AG04449 (cell line): Measurements from ENCODE around the gene GSAP.
"Not testable (repeated sequence)": the region's sequence is repeated elsewhere in the genome, so short reads cannot be mapped to it uniquely, and the experiment has no call there.

Experiments
- CTCF ChIA-PET: fragments of 350-600 bp; formaldehyde crosslinking; extraction: SDS; loops from one replicate; lab custom pipeline; 2021; ENCODE audit warnings: antibody characterized with exemption; lab: Yijun Ruan, JAX
- POLR2A ChIA-PET: fragments of 400-600, 350-600 bp; formaldehyde crosslinking; extraction: SDS; loops from one replicate; lab custom pipeline; 2020; ENCODE audit warnings: antibody characterized with exemption, inconsistent platforms; lab: Yijun Ruan, JAX
- DNase-seq: peaks from one replicate; pipeline ENCODE4 v3.0.0-alpha.2; 2010; ENCODE audit warnings: low read depth, low spot score
- H3K4me3 ChIP-seq: 2 replicates; pipeline ENCODE4 v1.5.1; 2011; ENCODE audit warnings: low read depth, mild to moderate bottlenecking, control low read depth, low read length
- TF ChIP-seq, protein P1 (sequence below): IDR thresholded peaks from one replicate; pipeline ENCODE4 v1.5.1; 2011; ENCODE audit warnings: mild to moderate bottlenecking, moderate library complexity, low read length, control low read depth, inconsistent platforms; ENCODE audit not compliant: insufficient read depth; ENCODE audit errors: missing control alignments

Gene GSAP, protein sequence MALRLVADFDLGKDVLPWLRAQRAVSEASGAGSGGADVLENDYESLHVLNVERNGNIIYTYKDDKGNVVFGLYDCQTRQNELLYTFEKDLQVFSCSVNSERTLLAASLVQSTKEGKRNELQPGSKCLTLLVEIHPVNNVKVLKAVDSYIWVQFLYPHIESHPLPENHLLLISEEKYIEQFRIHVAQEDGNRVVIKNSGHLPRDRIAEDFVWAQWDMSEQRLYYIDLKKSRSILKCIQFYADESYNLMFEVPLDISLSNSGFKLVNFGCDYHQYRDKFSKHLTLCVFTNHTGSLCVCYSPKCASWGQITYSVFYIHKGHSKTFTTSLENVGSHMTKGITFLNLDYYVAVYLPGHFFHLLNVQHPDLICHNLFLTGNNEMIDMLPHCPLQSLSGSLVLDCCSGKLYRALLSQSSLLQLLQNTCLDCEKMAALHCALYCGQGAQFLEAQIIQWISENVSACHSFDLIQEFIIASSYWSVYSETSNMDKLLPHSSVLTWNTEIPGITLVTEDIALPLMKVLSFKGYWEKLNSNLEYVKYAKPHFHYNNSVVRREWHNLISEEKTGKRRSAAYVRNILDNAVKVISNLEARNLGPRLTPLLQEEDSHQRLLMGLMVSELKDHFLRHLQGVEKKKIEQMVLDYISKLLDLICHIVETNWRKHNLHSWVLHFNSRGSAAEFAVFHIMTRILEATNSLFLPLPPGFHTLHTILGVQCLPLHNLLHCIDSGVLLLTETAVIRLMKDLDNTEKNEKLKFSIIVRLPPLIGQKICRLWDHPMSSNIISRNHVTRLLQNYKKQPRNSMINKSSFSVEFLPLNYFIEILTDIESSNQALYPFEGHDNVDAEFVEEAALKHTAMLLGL

DNA sequence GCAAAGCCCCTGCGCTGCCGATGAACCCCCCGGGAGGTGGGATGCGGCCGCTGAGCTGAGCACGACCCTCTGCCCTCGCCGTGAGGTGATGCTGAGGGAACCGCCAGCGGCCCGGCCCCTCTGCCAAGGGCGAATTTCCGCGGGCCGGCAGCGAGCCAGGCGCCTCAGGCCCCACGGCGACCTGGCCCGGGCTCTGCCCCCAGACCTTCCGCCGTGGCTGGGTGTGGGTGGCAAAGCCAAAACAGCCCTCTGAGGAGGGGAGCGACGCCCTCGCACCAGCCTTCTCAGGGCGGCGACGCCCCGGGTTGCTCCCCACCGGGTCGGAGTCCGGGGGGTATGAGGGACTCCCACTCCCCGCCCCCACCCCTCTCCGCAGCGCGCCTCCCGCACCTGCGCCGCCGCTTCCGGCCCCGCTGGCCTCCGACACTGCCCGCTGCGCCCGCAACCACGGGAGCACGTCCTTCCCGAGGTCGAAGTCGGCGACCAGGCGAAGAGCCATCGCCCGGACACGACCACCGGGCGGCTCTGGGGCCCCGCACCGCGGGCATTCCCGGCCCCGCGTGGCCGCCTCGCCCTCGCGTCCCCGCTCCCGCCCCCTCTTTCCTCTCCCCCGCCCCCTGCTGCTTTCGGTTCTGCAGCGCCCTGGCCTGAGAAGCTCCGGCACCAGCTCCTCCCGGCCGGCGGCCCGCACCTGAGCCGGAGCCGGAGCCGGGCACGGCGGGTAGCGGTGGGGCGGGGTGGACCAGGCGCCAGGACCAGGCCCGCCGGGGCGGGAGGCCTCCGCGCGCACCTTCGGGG lies at the start of gene GSAP:
TSS of gene GSAP (minus strand) at position 527 of the 798 bp plus-strand sequence. CDS start at position 499, 28 bp downstream.
- H3K4me3 ChIP-seq = peak within 1 kb of the TSS; percentile 62
- TF ChIP-seq, protein P1, sequence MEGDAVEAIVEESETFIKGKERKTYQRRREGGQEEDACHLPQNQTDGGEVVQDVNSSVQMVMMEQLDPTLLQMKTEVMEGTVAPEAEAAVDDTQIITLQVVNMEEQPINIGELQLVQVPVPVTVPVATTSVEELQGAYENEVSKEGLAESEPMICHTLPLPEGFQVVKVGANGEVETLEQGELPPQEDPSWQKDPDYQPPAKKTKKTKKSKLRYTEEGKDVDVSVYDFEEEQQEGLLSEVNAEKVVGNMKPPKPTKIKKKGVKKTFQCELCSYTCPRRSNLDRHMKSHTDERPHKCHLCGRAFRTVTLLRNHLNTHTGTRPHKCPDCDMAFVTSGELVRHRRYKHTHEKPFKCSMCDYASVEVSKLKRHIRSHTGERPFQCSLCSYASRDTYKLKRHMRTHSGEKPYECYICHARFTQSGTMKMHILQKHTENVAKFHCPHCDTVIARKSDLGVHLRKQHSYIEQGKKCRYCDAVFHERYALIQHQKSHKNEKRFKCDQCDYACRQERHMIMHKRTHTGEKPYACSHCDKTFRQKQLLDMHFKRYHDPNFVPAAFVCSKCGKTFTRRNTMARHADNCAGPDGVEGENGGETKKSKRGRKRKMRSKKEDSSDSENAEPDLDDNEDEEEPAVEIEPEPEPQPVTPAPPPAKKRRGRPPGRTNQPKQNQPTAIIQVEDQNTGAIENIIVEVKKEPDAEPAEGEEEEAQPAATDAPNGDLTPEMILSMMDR = no peak
- ChIA-PET POLR2A (no interaction called here), CTCF (interaction anchor here (5.1 kb wide), 1 partner anchor 10 kb away, joined by 24 read pairs; no protein-coding TSS in a partner anchor)
- no peak for DNase-seq

DNA sequence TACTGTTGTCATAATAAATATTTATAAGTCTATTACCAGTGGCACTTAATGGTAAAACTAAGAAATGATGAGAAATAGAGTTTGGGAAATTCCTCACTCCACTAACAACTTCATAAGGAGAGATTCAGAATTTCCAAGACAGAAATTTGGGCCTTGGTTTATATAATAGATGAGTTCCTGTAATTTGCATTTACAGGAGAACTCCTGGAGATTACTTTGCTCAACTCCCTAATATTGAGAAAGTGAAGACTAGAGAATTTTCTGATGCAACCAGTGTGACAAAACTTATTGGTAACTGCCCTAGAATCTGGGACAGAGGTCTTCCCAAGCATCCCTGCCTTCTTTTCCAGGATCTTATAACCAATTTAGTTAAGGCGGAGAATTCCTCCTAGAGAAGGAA lies 49.1 kb upstream of the GSAP start:
- TF ChIP-seq, protein P1 = no peak
- ChIA-PET CTCF (no interaction called here), POLR2A (no interaction called here)
- no peak overlapping the region for H3K4me3 ChIP-seq
- DNase-seq = no peak

DNA sequence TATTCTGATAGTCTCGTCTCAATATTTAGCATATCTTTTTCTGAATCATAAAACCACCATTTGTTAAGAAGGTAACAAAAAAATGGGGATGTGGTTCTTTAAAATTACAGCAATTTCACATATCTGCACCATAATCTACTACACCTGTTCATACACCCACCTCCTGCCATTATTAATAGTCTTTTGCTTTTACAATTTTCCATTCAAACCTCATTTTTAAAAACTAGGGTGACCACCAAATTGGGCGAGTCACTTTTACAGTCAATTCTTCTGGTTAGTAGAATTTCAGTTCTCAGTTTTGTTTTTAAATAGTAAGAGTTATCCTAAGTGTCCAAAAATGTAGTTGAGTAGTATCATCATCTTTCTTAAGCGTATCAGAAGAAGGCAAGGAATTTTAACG lies 48.4 kb upstream of the GSAP start:
- H3K4me3 ChIP-seq = no peak overlapping the region
- CTCF ChIA-PET = no interaction called here
- no peak for DNase-seq
- TF ChIP-seq, protein P1 = no peak
- POLR2A ChIA-PET = no interaction called here

DNA sequence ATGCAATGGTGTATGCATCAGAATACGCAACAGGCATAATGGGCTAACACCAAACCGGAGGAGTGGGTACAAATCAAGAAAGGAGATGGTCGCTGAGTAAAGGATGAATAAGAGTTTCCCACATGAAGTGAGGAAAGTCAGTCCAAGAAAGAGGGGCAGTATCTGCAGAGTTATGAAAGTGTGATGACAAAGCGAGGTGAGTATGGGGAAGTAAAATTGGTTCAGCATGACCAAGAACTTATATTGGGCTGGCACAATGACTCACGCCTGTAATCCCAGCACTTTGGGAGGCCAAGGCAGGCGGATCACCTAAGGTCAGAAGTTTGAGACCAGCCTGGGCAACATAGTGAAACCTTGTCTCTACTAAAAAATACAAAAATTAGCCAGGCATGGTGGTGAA lies 47.5 kb upstream of the GSAP start:
- DNase-seq, POLR2A ChIA-PET, H3K4me3 ChIP-seq: not testable (repeated sequence)
- CTCF ChIA-PET = interaction anchor here (1.4 kb wide), 1 partner anchor 9 kb away, joined by 3 read pairs; no protein-coding TSS in a partner anchor

DNA sequence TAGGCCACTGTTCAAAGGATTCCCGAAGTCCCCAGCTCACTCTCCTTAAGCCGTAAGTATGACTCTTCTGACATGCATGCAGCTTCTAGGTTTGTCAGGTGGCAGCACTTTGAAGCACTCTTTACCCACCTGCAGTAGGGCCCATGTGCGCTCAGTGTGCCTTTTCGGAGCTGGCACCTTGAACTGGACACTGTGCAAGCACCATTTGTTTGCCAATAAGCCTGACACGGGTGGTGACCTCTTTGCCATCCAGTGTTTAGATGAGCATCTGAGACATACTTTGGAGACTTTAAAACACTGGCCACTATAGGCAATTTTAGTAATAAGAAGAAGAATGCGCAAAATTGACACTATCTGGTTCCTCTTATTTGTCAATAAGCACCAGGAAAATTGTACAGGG lies 45.7 kb upstream of the GSAP start:
- TF ChIP-seq, protein P1 = no peak
- no peak for DNase-seq
- ChIA-PET CTCF (no interaction called here), POLR2A (no interaction called here)
- no peak overlapping the region for H3K4me3 ChIP-seq

DNA sequence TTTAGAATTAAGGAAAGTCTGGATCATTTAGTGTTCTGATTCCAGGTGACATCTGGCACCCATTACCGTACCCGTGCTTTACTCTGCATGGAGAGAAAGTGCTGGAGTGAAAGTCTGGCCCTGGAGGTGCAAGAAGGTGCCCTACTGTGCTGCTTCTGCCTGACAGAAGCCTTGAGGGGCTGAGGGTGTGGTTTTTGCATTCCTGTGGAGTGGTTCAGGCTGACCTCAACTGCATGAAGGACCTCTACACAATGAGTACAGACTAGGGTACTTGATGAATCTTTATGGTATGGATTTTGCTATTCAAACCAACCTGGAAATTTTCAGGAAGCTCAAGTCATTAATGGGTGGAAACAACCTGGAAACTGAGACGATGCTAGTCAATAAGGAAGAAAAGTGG lies 45.1 kb upstream of the GSAP start:
- no peak overlapping the region for H3K4me3 ChIP-seq
- ChIA-PET POLR2A (no interaction called here), CTCF (no interaction called here)
- DNase-seq = no peak
- TF ChIP-seq, protein P1 = no peak
